Measurements from ENCODE around the gene PPIAL4G. TPM values are rescaled to one million over a fixed set of nuclear protein-coding genes. Genes with fewer than 3 reads are reported as not detected.
"Not testable (repeated sequence)": the region's sequence is repeated elsewhere in the genome, so short reads cannot be mapped to it uniquely, and the experiment has no call there.

Gene PPIAL4G
- total and polyA plus RNA-seq, 2 donors (not counting 3 experiments of a cell fraction or from before 2014, with no cell fraction given), result not detected

DNA sequence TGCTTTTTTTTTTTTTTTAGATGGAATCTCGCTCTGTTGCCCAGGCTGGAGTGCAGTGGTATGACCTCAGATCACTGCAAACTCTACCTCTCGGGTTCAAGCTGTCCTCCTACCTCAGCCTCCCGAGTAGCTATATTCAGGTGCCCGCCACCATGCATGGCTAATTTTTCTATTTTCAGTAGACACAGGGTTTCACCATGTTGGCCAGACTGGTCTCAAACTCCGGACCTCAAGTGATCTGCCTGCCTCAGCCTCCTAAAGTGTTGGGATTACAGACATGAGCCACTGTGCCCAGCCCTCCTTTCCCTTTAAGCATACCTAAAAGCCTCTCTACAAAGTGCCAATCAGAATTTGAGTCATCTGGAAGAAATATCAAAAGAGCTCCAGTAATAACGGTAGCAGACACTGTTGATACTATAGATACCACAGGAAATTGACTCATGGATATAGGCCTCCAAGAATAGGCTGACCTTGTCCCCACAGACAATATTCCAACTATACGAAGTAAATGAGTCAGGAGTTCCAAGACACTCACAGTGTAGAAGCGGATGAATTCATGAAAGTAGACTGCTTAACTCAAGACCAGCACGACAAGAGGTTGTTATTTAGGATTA, 29.6 kb upstream of the PPIAL4G start:
- intact Hi-C loops (cut with micrococcal nuclease); H3K9ac ChIP-seq (replicated peaks; ENCODE audit: extremely low read depth, insufficient read depth, low read length); H3K27me3 ChIP-seq (ENCODE audit: control insufficient read depth in 2 of 2, insufficient read depth in 2 of 2, low read length in 2 of 2); H3K4me1 ChIP-seq (ENCODE audit: control insufficient read depth, extremely low read depth, insufficient read depth, low read length); H3K9me3 ChIP-seq (replicated peaks; ENCODE audit: control insufficient read depth, insufficient read depth, low read length); dilution Hi-C loops (cut with MboI; ENCODE audit: extremely low pct_ligation_motif_present, low sequenced_read_pairs); H2AFZ ChIP-seq (ENCODE audit: low read depth, low read length); FAIRE-seq; POLR2A ChIA-PET; BruUV-seq (replicated peaks); CTCF ChIA-PET; H3K36me3 ChIP-seq (ENCODE audit: control insufficient read depth in 2 of 2, extremely low read depth in 1 of 2, insufficient read depth in 2 of 2, low read length in 2 of 2); H3K9me1 ChIP-seq (replicated peaks; ENCODE audit: control insufficient read depth, extremely low read depth, insufficient read depth, low read length); H4K20me1 ChIP-seq (replicated peaks; ENCODE audit: control insufficient read depth, extremely low read depth, insufficient read depth, low read length); H3K4me2 ChIP-seq (ENCODE audit: insufficient read depth, low read length); H3K27ac ChIP-seq (ENCODE audit: insufficient read depth, low read depth, low read length); H3K4me3 ChIP-seq (replicated peaks in 1 of 3; ENCODE audit: insufficient read depth in 1 of 3, low read depth in 1 of 3, low read length in 3 of 3); H3K79me2 ChIP-seq (ENCODE audit: control insufficient read depth, insufficient read depth, low read length): not testable (repeated sequence)
- TF ChIP-seq FOS (IDR thresholded peaks at IDR 0.05; ENCODE audit: borderline replicate concordance, insufficient read depth, low read length), result peak; percentile 10
- peak; percentile 52 for TF ChIP-seq JUN (IDR thresholded peaks at IDR 0.05; ENCODE audit: borderline replicate concordance, insufficient read depth, insufficient read length, low read depth)
- peak; percentile 43 for DNase-seq (ENCODE audit: low read depth, low spot score)

GRCh38 chr1:148493933-148494332, 10.8 kb upstream of the PPIAL4G start:
- DNase-seq (ENCODE audit: low read depth, low spot score); H3K9me1 ChIP-seq (replicated peaks; ENCODE audit: control insufficient read depth, extremely low read depth, insufficient read depth, low read length); H3K9ac ChIP-seq (replicated peaks; ENCODE audit: extremely low read depth, insufficient read depth, low read length); H3K4me3 ChIP-seq (replicated peaks in 1 of 3; ENCODE audit: insufficient read depth in 1 of 3, low read depth in 1 of 3, low read length in 3 of 3); CTCF ChIA-PET; H3K79me2 ChIP-seq (ENCODE audit: control insufficient read depth, insufficient read depth, low read length); H3K4me1 ChIP-seq (ENCODE audit: control insufficient read depth, extremely low read depth, insufficient read depth, low read length); H2AFZ ChIP-seq (ENCODE audit: low read depth, low read length); H3K27ac ChIP-seq (ENCODE audit: insufficient read depth, low read depth, low read length); dilution Hi-C loops (cut with MboI; ENCODE audit: extremely low pct_ligation_motif_present, low sequenced_read_pairs); H3K36me3 ChIP-seq (ENCODE audit: control insufficient read depth in 2 of 2, extremely low read depth in 1 of 2, insufficient read depth in 2 of 2, low read length in 2 of 2); POLR2A ChIA-PET; H4K20me1 ChIP-seq (replicated peaks; ENCODE audit: control insufficient read depth, extremely low read depth, insufficient read depth, low read length); H3K27me3 ChIP-seq (ENCODE audit: control insufficient read depth in 2 of 2, insufficient read depth in 2 of 2, low read length in 2 of 2); BruUV-seq (replicated peaks); FAIRE-seq; intact Hi-C loops (cut with micrococcal nuclease); H3K9me3 ChIP-seq (replicated peaks; ENCODE audit: control insufficient read depth, insufficient read depth, low read length); H3K4me2 ChIP-seq (ENCODE audit: insufficient read depth, low read length): not testable (repeated sequence)

DNA sequence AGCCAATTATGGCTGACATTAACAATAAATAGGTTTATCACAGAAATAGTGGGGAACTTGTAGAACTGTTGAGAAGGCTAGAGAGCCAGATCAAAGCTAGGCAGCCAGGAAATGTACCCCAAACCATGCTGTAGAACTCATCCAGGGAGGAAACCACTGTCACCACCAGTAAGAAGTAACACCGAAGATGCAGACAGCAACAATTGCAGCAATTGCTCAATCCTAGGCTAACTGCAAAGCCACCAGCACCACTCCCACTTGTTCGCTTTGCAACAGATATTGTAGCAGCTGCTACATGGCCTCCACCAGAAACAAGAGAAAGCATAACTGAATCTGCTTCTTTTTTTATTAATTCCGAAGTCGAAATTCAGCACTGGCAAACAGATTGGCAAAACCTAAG, 2.0 kb downstream of the PPIAL4G start:
- H3K79me2 ChIP-seq (ENCODE audit: control insufficient read depth, insufficient read depth, low read length); H3K27ac ChIP-seq (ENCODE audit: insufficient read depth, low read depth, low read length); H3K4me3 ChIP-seq (replicated peaks in 1 of 3; ENCODE audit: insufficient read depth in 1 of 3, low read depth in 1 of 3, low read length in 3 of 3); H4K20me1 ChIP-seq (replicated peaks; ENCODE audit: control insufficient read depth, extremely low read depth, insufficient read depth, low read length); H3K9me1 ChIP-seq (replicated peaks; ENCODE audit: control insufficient read depth, extremely low read depth, insufficient read depth, low read length); POLR2A ChIA-PET; H3K9ac ChIP-seq (replicated peaks; ENCODE audit: extremely low read depth, insufficient read depth, low read length); dilution Hi-C loops (cut with MboI; ENCODE audit: extremely low pct_ligation_motif_present, low sequenced_read_pairs); H3K4me2 ChIP-seq (ENCODE audit: insufficient read depth, low read length); H3K27me3 ChIP-seq (ENCODE audit: control insufficient read depth in 2 of 2, insufficient read depth in 2 of 2, low read length in 2 of 2); H3K36me3 ChIP-seq (ENCODE audit: control insufficient read depth in 2 of 2, extremely low read depth in 1 of 2, insufficient read depth in 2 of 2, low read length in 2 of 2); FAIRE-seq; H2AFZ ChIP-seq (ENCODE audit: low read depth, low read length); CTCF ChIA-PET; BruUV-seq (replicated peaks); H3K9me3 ChIP-seq (replicated peaks; ENCODE audit: control insufficient read depth, insufficient read depth, low read length); DNase-seq (ENCODE audit: low read depth, low spot score); H3K4me1 ChIP-seq (ENCODE audit: control insufficient read depth, extremely low read depth, insufficient read depth, low read length); intact Hi-C loops (cut with micrococcal nuclease): not testable (repeated sequence)

DNA sequence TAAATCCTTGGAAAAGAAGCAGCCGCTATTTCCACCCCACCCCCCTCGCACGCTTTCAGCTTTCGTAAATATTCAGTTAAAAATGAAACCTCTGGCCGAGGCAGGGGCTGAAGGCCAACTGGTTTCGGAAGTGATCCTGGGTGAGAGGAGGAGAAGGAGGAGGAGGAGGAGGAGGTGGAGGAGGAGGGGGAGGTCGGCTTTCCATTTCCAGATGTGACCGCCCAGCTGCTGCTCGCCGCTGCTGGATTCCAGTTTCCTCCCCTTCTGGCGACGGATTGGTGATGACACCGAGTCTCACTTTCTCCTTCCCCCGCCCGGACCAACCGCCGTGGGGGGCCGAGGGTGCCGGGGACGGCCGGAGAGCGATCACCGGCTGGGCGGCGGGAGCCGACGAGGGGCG, 23.4 kb downstream of the PPIAL4G start:
- H3K9me3 ChIP-seq (replicated peaks; ENCODE audit: control insufficient read depth, insufficient read depth, low read length); H3K79me2 ChIP-seq (ENCODE audit: control insufficient read depth, insufficient read depth, low read length); H3K27me3 ChIP-seq (ENCODE audit: control insufficient read depth in 2 of 2, insufficient read depth in 2 of 2, low read length in 2 of 2); DNase-seq (ENCODE audit: low read depth, low spot score); H3K27ac ChIP-seq (ENCODE audit: insufficient read depth, low read depth, low read length); H3K4me2 ChIP-seq (ENCODE audit: insufficient read depth, low read length); H3K36me3 ChIP-seq (ENCODE audit: control insufficient read depth in 2 of 2, extremely low read depth in 1 of 2, insufficient read depth in 2 of 2, low read length in 2 of 2); BruUV-seq (replicated peaks); POLR2A ChIA-PET; intact Hi-C loops (cut with micrococcal nuclease); H3K4me1 ChIP-seq (ENCODE audit: control insufficient read depth, extremely low read depth, insufficient read depth, low read length); H2AFZ ChIP-seq (ENCODE audit: low read depth, low read length); H4K20me1 ChIP-seq (replicated peaks; ENCODE audit: control insufficient read depth, extremely low read depth, insufficient read depth, low read length); H3K9me1 ChIP-seq (replicated peaks; ENCODE audit: control insufficient read depth, extremely low read depth, insufficient read depth, low read length); FAIRE-seq; dilution Hi-C loops (cut with MboI; ENCODE audit: extremely low pct_ligation_motif_present, low sequenced_read_pairs); H3K9ac ChIP-seq (replicated peaks; ENCODE audit: extremely low read depth, insufficient read depth, low read length); CTCF ChIA-PET: not testable (repeated sequence)
- peak overlapping the region in 1 of 3 experiments; percentile 50 for H3K4me3 ChIP-seq (replicated peaks in 1 of 3; ENCODE audit: insufficient read depth in 1 of 3, low read depth in 1 of 3, low read length in 3 of 3)

Data from endothelial cell of umbilical vein (primary cell).